Panc1 (cell line): ENCODE data around the gene PCLO. TPM values are rescaled to one million over a fixed set of nuclear protein-coding genes. Genes with fewer than 3 reads are reported as not detected.

Experiments
- ATAC-seq: fragments of 200-7000 bp; cut with Tn5 transposase; 2 replicates; pipeline ENCODE4 v1.9.1; 2020; ENCODE audit warnings: mild to moderate bottlenecking, moderate library complexity
- BruUV-seq: library from RNA; stranded (reverse); fragments of 400-500 nt; replicated peaks from 2 replicates; lab custom pipeline; 2021; lab: Mats Ljungman, UMichigan
- CTCF ChIA-PET: fragments of 300-600 bp; sonication (Branson Sonifier 250); formaldehyde crosslinking; loops from one replicate; lab custom pipeline; 2022; ENCODE audit warnings: antibody characterized with exemption; lab: Charles Lee
- POLR2A ChIA-PET: fragments of 300-600 bp; sonication (Branson Sonifier 250); formaldehyde crosslinking; loops from one replicate; lab custom pipeline; 2022; ENCODE audit warnings: antibody characterized with exemption; lab: Charles Lee
- DNase-seq: peaks from one replicate; pipeline ENCODE4 v3.0.0-alpha.2; 2010; ENCODE audit warnings: low read depth, low spot score
- H3K27ac ChIP-seq: 2 replicates; pipeline ENCODE4 v1.5.1; 2011; ENCODE audit warnings: mild to moderate bottlenecking, low read length, inconsistent platforms
- H3K27me3 ChIP-seq: fragments of 200-500 bp; sonication (Bioruptor generic); 2 replicates; pipeline ENCODE4 v1.6.0; 2014; ENCODE audit warnings: low read length, inconsistent platforms; ENCODE audit not compliant: control insufficient read depth, insufficient read depth
- H3K36me3 ChIP-seq: fragments of 200-500 bp; sonication (Bioruptor generic); 2 replicates; pipeline ENCODE4 v1.5.1; 2014; ENCODE audit warnings: inconsistent platforms, mild to moderate bottlenecking, low read length, moderate library complexity; ENCODE audit not compliant: control insufficient read depth, insufficient read depth
- H3K4me1 ChIP-seq: 2 replicates; pipeline ENCODE4 v1.5.1; 2011; ENCODE audit warnings: inconsistent platforms, mild to moderate bottlenecking, low read length, moderate library complexity; ENCODE audit not compliant: control insufficient read depth, insufficient read depth
- H3K4me3 ChIP-seq, 2 experiments: 2 replicates each; pipeline ENCODE4 v1.5.1; 2011 to 2012; ENCODE audit warnings: low read depth in 2 of 2, low read length in 2 of 2, mild to moderate bottlenecking in 2 of 2, inconsistent platforms in 1 of 2, moderate library complexity in 1 of 2
- H3K9me3 ChIP-seq: fragments of 200-500 bp; sonication (Bioruptor generic); 2 replicates; pipeline ENCODE4 v1.5.1; 2014; ENCODE audit warnings: low read depth, mild to moderate bottlenecking, inconsistent platforms, low read length, moderate library complexity; ENCODE audit not compliant: control insufficient read depth, insufficient read depth
- POLR2AphosphoS5 ChIP-seq: IDR thresholded peaks from 2 replicates; pipeline ENCODE4 v1.6.1; 2012; ENCODE audit warnings: mild to moderate bottlenecking, low read depth, low read length, moderate library complexity
- SIN3A ChIP-seq: IDR thresholded peaks from 2 replicates; pipeline ENCODE4 v1.6.1; 2012; ENCODE audit warnings: low read depth, mild to moderate bottlenecking, low read length, moderate library complexity, borderline replicate concordance; ENCODE audit not compliant: insufficient read depth
- TCF7L2 ChIP-seq: IDR thresholded peaks from 2 replicates; pipeline ENCODE4 v1.6.1; 2011; ENCODE audit warnings: mild to moderate bottlenecking, low read depth, low read length, inconsistent platforms
- in situ Hi-C: cut with HindIII; loops from 2 replicates; pipeline ENCODE4 v1.10.0; 2016; ENCODE audit warnings: low sequenced_read_pairs, low pct_unique_long_range_greater_than_20kb
- intact Hi-C: fragments of 100-400 bp; cut with micrococcal nuclease; formaldehyde crosslinking; loops from one replicate; pipeline ENCODE4 v1.10.0; 2022; ENCODE audit not compliant: unreplicated experiment
- total RNA-seq: library from RNA; stranded (reverse); gene quantifications from one replicate; pipeline ENCODE4 v1.2.1, GENCODE V29; 2021; ENCODE audit not compliant: unreplicated experiment
- TF ChIP-seq, protein P1 (sequence below): fragments of 450-650 bp; IDR thresholded peaks from 2 replicates; pipeline ENCODE4 v1.5.1; 2017; ENCODE audit warnings: mild to moderate bottlenecking
- TF ChIP-seq, protein P2 (sequence below), 2 experiments: IDR thresholded peaks; 2 replicates each; pipeline ENCODE4 v1.6.1; 2011 to 2012; ENCODE audit warnings: low read depth in 2 of 2, control low read depth in 1 of 2, low read length in 1 of 2, mild to moderate bottlenecking in 1 of 2, moderate library complexity in 1 of 2; ENCODE audit not compliant: insufficient read depth in 1 of 2

PCLO gene
- total RNA-seq, 1 experiment from 2014 or later = 1.1 TPM

DNA sequence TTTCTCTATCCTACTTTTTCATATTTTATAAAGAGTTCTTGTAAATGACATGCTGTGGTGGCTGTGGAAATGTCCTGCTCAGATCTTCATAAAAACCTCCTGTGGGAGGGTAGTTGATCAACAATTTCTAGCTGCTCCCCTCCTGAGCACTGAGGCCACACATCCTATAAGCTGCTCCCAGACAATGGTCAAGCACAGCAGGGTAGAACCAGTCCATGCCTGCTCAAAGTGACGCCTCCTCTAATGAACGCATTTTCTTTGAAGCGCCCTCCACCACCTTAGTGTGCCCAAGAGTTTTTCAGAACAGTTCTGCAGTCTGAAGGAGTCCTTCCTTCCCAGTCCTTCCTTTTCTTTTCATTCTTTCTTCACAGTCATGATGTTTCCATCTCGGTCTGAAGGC is 420.5 kb downstream of the PCLO start:
- no peaks in the 10 kb centered on the region for H3K4me1 ChIP-seq
- DNase-seq = no peak
- intact Hi-C loops (no loop called here), in situ Hi-C loops (no loop called here)
- H3K36me3 ChIP-seq = no peaks in the 10 kb centered on the region
- H3K27ac ChIP-seq = no peak overlapping the region
- BruUV-seq = no TSS peak
- ChIA-PET CTCF (no interaction called here), POLR2A (no interaction called here)
- ATAC-seq = no peak
- H3K4me3 ChIP-seq = no peak overlapping the region
- TF ChIP-seq POLR2AphosphoS5 = no peak
- TF ChIP-seq, protein P1, sequence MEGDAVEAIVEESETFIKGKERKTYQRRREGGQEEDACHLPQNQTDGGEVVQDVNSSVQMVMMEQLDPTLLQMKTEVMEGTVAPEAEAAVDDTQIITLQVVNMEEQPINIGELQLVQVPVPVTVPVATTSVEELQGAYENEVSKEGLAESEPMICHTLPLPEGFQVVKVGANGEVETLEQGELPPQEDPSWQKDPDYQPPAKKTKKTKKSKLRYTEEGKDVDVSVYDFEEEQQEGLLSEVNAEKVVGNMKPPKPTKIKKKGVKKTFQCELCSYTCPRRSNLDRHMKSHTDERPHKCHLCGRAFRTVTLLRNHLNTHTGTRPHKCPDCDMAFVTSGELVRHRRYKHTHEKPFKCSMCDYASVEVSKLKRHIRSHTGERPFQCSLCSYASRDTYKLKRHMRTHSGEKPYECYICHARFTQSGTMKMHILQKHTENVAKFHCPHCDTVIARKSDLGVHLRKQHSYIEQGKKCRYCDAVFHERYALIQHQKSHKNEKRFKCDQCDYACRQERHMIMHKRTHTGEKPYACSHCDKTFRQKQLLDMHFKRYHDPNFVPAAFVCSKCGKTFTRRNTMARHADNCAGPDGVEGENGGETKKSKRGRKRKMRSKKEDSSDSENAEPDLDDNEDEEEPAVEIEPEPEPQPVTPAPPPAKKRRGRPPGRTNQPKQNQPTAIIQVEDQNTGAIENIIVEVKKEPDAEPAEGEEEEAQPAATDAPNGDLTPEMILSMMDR = no peak
- no peaks in the 10 kb centered on the region for H3K9me3 ChIP-seq
- no peaks in the 10 kb centered on the region for H3K27me3 ChIP-seq

DNA sequence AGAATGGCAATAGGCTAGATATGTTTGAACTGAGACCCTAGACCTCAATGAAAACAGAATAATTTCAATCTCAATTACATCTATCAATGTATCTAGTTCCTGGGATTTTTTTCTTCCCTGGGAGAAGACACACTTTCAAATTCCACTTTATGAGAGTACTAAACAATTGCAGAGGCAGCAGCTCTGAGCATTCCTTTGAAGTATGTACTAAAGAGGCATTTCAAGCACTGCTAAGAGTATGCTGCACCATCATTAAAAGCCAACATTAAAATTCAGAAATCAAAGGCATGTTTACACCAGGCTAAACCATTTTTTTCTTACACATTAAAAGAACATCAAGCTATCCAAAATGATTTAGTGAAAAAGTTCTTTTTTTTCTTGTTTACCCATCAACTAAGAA is 421.2 kb downstream of the PCLO start:
- in situ Hi-C loops (no loop called here), intact Hi-C loops (no loop called here)
- H3K4me3 ChIP-seq = no peak overlapping the region
- no peak for ATAC-seq
- ChIA-PET POLR2A (no interaction called here), CTCF (no interaction called here)
- no peak for DNase-seq
- BruUV-seq = no TSS peak
- TF ChIP-seq POLR2AphosphoS5 (no peak), TCF7L2 (no peak), SIN3A (no peak)
- TF ChIP-seq, protein P2, sequence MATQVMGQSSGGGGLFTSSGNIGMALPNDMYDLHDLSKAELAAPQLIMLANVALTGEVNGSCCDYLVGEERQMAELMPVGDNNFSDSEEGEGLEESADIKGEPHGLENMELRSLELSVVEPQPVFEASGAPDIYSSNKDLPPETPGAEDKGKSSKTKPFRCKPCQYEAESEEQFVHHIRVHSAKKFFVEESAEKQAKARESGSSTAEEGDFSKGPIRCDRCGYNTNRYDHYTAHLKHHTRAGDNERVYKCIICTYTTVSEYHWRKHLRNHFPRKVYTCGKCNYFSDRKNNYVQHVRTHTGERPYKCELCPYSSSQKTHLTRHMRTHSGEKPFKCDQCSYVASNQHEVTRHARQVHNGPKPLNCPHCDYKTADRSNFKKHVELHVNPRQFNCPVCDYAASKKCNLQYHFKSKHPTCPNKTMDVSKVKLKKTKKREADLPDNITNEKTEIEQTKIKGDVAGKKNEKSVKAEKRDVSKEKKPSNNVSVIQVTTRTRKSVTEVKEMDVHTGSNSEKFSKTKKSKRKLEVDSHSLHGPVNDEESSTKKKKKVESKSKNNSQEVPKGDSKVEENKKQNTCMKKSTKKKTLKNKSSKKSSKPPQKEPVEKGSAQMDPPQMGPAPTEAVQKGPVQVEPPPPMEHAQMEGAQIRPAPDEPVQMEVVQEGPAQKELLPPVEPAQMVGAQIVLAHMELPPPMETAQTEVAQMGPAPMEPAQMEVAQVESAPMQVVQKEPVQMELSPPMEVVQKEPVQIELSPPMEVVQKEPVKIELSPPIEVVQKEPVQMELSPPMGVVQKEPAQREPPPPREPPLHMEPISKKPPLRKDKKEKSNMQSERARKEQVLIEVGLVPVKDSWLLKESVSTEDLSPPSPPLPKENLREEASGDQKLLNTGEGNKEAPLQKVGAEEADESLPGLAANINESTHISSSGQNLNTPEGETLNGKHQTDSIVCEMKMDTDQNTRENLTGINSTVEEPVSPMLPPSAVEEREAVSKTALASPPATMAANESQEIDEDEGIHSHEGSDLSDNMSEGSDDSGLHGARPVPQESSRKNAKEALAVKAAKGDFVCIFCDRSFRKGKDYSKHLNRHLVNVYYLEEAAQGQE (IDR thresholded peaks at IDR 0.05; ENCODE audit: insufficient read depth in 1 of 2, low read depth in 2 of 2, low read length in 1 of 2) = no peak
- TF ChIP-seq, protein P1 = no peak
- no peaks in the 10 kb centered on the region for H3K27me3 ChIP-seq
- no peaks in the 10 kb centered on the region for H3K36me3 ChIP-seq
- H3K4me1 ChIP-seq = no peaks in the 10 kb centered on the region
- no peaks in the 10 kb centered on the region for H3K9me3 ChIP-seq
- no peak overlapping the region for H3K27ac ChIP-seq
